ENCODE results near the gene GUCA1A.

DNA sequence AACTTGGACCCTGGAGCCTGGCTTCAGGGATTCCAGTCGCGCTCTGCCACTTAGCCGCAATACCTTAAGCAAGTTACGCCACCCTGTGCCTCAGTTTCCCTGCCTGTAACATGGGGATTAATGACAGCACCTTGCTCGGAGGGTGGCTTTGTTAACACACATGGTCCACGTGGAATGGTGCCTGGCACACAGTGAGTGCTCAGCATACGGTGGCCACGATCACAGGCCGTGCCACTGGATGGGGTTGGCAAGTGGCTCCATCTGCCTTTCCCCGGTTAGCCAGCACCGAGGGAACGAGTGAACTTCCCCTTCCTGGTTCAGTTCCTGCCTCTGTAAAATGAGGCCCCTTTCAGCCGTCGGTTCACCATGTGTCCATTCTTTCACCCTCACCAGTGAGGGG, 47.9 kb upstream of the GUCA1A start:
- TF ChIP-seq, protein P1, sequence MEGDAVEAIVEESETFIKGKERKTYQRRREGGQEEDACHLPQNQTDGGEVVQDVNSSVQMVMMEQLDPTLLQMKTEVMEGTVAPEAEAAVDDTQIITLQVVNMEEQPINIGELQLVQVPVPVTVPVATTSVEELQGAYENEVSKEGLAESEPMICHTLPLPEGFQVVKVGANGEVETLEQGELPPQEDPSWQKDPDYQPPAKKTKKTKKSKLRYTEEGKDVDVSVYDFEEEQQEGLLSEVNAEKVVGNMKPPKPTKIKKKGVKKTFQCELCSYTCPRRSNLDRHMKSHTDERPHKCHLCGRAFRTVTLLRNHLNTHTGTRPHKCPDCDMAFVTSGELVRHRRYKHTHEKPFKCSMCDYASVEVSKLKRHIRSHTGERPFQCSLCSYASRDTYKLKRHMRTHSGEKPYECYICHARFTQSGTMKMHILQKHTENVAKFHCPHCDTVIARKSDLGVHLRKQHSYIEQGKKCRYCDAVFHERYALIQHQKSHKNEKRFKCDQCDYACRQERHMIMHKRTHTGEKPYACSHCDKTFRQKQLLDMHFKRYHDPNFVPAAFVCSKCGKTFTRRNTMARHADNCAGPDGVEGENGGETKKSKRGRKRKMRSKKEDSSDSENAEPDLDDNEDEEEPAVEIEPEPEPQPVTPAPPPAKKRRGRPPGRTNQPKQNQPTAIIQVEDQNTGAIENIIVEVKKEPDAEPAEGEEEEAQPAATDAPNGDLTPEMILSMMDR (conservative IDR thresholded peaks at IDR 0.05; ENCODE audit: low read length) = no peak
- TF ChIP-seq EZH2phosphoT487 (IDR thresholded peaks at IDR 0.05; ENCODE audit: borderline replicate concordance, low read depth, low read length) = no peak
